HepG2 (cell line): ENCODE data around the gene FKBP14. TPM values are rescaled to one million over a fixed set of nuclear protein-coding genes. Genes with fewer than 3 reads are reported as not detected.
A peak's percentile ranks its signal among the peaks of the same experiment; 100 is the strongest.

Experiments used
- HOXA9 ChIP-seq: sonication (generic); formaldehyde crosslinking; IDR thresholded peaks from 2 replicates; pipeline ENCODE4 v1.8.1; 2022; ENCODE audit warnings: missing genetic modification reagents, mild to moderate bottlenecking, moderate library complexity, borderline replicate concordance
- KDM5A ChIP-seq: fragments of 200-600 bp; sonication (generic); IDR thresholded peaks from 2 replicates; pipeline ENCODE4 v1.7.0; 2018; ENCODE audit warnings: antibody characterized with exemption, mild to moderate bottlenecking, low read length, borderline replicate concordance
- MTF1 ChIP-seq: sonication (generic); formaldehyde crosslinking; IDR thresholded peaks from 2 replicates; pipeline ENCODE4 v1.5.0; 2020; ENCODE audit warnings: missing genetic modification reagents
- NFATC3 ChIP-seq: sonication (generic); formaldehyde crosslinking; IDR thresholded peaks from 2 replicates; pipeline ENCODE4 v1.5.1; 2020; ENCODE audit warnings: mild to moderate bottlenecking, missing genetic modification reagents
- NR1H2 ChIP-seq: sonication (generic); formaldehyde crosslinking; IDR thresholded peaks from 2 replicates; pipeline ENCODE4 v1.8.1; 2022; ENCODE audit warnings: low read depth, missing genetic modification reagents, borderline replicate concordance
- NR3C1 ChIP-seq: sonication (generic); formaldehyde crosslinking; IDR thresholded peaks from 2 replicates; pipeline ENCODE4 v1.4.0; 2020; ENCODE audit warnings: missing genetic modification reagents
- PHF8 ChIP-seq: sonication (generic); formaldehyde crosslinking; IDR thresholded peaks from 2 replicates; pipeline ENCODE4 v1.5.0; 2020; ENCODE audit warnings: missing genetic modification reagents
- TAF15 ChIP-seq: fragments of 200-400 bp; formaldehyde crosslinking; IDR thresholded peaks from one replicate; pipeline ENCODE4 v1.6.1; 2018; ENCODE audit warnings: mild to moderate bottlenecking, low read depth, low read length; ENCODE audit not compliant: poor library complexity, severe bottlenecking
- ZFY ChIP-seq: sonication (generic); formaldehyde crosslinking; IDR thresholded peaks from 2 replicates; pipeline ENCODE4 v1.4.0; 2020; ENCODE audit warnings: missing genetic modification reagents
- ZNF224 ChIP-seq: sonication (generic); formaldehyde crosslinking; IDR thresholded peaks from 2 replicates; pipeline ENCODE4 v1.5.0; 2020; ENCODE audit warnings: mild to moderate bottlenecking, missing genetic modification reagents
- ZNF34 ChIP-seq: sonication (generic); formaldehyde crosslinking; IDR thresholded peaks from 2 replicates; pipeline ENCODE4 v1.4.0; 2020; ENCODE audit warnings: mild to moderate bottlenecking, missing genetic modification reagents, borderline replicate concordance
- ZNF431 ChIP-seq: sonication (generic); formaldehyde crosslinking; IDR thresholded peaks from 2 replicates; pipeline ENCODE4 v1.9.0; 2022; ENCODE audit warnings: missing genetic modification reagents, low read depth, mild to moderate bottlenecking, borderline replicate concordance
- ZNF451 ChIP-seq: sonication (generic); formaldehyde crosslinking; IDR thresholded peaks from 2 replicates; pipeline ENCODE4 v1.5.0; 2020; ENCODE audit warnings: mild to moderate bottlenecking, missing genetic modification reagents
- ZNF552 ChIP-seq: sonication (generic); formaldehyde crosslinking; IDR thresholded peaks from 2 replicates; pipeline ENCODE4 v1.9.0; 2022; ENCODE audit warnings: missing genetic modification reagents, mild to moderate bottlenecking, borderline replicate concordance
- ZNF614 ChIP-seq: IDR thresholded peaks from 2 replicates; pipeline ENCODE4 v1.6.1; 2018; ENCODE audit warnings: missing biosample characterization, missing genetic modification reagents, inconsistent platforms, borderline replicate concordance
- ZSCAN30 ChIP-seq: sonication (generic); formaldehyde crosslinking; IDR thresholded peaks from 2 replicates; pipeline ENCODE4 v1.5.0; 2020; ENCODE audit warnings: mild to moderate bottlenecking, missing genetic modification reagents
- polyA plus RNA-seq, 8 experiments: library from polyadenylated mRNA; depleted of rRNA in 3 of 8; stranded (reverse) in 7 of 8; unstranded in 1 of 8; fragments of >200 nt; fragmentation: Illumina TruSeq in 4 of 8; extraction: Trizol in 4 of 8; gene quantifications; 2 replicates each; pipeline versions ENCODE4 v1.2.1 to v1.2.3, GENCODE V29; 2011 to 2016; ENCODE audit warnings: low read depth in 4 of 8, missing spikeins in 1 of 8, mixed read lengths in 1 of 8; ENCODE audit not compliant: insufficient read depth in 1 of 8
- total RNA-seq, 5 experiments: library from RNA; depleted of rRNA; stranded (reverse); fragments of >200 nt; fragmentation: Illumina TruSeq; extraction: Trizol; gene quantifications; 2 replicates each; pipeline ENCODE4 v1.2.3, GENCODE V29; 2016; ENCODE audit warnings: low read depth in 1 of 5
- TF ChIP-seq, protein P1 (sequence below): sonication (generic); formaldehyde crosslinking; IDR thresholded peaks from 2 replicates; pipeline ENCODE4 v1.4.0; 2020; ENCODE audit warnings: mild to moderate bottlenecking, missing genetic modification reagents
- TF ChIP-seq, protein P2 (sequence below): sonication (generic); formaldehyde crosslinking; IDR thresholded peaks from 2 replicates; pipeline ENCODE4 v1.5.1; 2020; ENCODE audit warnings: mild to moderate bottlenecking, missing genetic modification reagents, borderline replicate concordance
- TF ChIP-seq, protein P3 (sequence below): sonication (generic); formaldehyde crosslinking; IDR thresholded peaks from 2 replicates; pipeline ENCODE4 v1.5.0; 2020; ENCODE audit warnings: missing genetic modification reagents
- TF ChIP-seq, protein P4 (sequence below): sonication (generic); formaldehyde crosslinking; IDR thresholded peaks from 2 replicates; pipeline ENCODE4 v1.4.0; 2020; ENCODE audit warnings: missing genetic modification reagents, borderline replicate concordance
- TF ChIP-seq, protein P5 (sequence below): IDR thresholded peaks from 2 replicates; pipeline ENCODE4 v1.6.1; 2012; ENCODE audit warnings: low read depth, low read length, improper control_type of control experiment
- TF ChIP-seq, protein P6 (sequence below): sonication (generic); formaldehyde crosslinking; IDR thresholded peaks from 2 replicates; pipeline ENCODE4 v1.5.0; 2020; ENCODE audit warnings: missing genetic modification reagents

The FKBP14 gene
- total and polyA plus RNA-seq, 2 of the 13 experiments (the other 11 are each of a cell fraction or from before 2014, with no cell fraction given), result 20.0 to 32.3 TPM

DNA sequence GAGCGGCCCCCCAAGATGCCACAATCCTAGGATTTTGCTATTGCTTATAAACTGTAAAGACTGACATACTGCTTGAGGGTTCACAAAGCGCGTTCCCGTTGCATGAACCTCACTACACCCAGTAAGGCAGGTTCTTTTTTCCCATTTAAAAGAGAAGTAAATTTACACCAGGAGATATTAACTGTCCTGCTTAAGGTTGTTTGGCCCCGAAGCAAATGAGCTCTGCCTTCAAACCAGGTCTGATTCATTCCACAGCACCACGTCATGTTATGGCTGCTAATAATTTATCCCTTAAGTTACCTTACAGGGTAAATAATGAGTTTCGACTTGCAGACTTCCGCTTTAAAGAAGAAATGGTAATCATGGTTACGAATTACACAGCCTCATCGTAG lies 559 bp upstream of the FKBP14 start (continued):
- TF ChIP-seq ZNF552 (CRISPR knock-in tag), result no peak
- no peak for TF ChIP-seq NR1H2
- TF ChIP-seq, protein P1, sequence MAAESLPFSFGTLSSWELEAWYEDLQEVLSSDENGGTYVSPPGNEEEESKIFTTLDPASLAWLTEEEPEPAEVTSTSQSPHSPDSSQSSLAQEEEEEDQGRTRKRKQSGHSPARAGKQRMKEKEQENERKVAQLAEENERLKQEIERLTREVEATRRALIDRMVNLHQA (CRISPR knock-in tag), result no peak
- TF ChIP-seq, protein P2, sequence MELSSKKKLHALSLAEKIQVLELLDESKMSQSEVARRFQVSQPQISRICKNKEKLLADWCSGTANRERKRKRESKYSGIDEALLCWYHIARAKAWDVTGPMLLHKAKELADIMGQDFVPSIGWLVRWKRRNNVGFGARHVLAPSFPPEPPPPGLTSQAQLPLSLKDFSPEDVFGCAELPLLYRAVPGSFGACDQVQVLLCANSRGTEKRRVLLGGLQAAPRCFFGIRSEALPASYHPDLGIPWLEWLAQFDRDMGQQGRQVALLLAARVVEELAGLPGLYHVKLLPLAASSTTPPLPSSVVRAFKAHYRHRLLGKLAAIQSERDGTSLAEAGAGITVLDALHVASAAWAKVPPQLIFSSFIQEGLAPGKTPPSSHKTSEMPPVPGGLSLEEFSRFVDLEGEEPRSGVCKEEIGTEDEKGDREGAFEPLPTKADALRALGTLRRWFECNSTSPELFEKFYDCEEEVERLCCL (CRISPR knock-in tag), result no peak
- TF ChIP-seq TAF15, result no peak
- no peak for TF ChIP-seq HOXA9 (CRISPR knock-in tag)
- TF ChIP-seq NR3C1 (CRISPR knock-in tag), result no peak
- TF ChIP-seq, protein P3, sequence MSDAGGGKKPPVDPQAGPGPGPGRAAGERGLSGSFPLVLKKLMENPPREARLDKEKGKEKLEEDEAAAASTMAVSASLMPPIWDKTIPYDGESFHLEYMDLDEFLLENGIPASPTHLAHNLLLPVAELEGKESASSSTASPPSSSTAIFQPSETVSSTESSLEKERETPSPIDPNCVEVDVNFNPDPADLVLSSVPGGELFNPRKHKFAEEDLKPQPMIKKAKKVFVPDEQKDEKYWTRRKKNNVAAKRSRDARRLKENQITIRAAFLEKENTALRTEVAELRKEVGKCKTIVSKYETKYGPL (CRISPR knock-in tag), result 0 out of 2 replicates have a peak, but pooled peaks have one; percentile 5
- 0 out of 2 replicates have a peak, but pooled peaks have one; percentile 11 for TF ChIP-seq PHF8 (CRISPR knock-in tag)
- TF ChIP-seq MTF1 (CRISPR knock-in tag), result no peak
- TF ChIP-seq, protein P4, sequence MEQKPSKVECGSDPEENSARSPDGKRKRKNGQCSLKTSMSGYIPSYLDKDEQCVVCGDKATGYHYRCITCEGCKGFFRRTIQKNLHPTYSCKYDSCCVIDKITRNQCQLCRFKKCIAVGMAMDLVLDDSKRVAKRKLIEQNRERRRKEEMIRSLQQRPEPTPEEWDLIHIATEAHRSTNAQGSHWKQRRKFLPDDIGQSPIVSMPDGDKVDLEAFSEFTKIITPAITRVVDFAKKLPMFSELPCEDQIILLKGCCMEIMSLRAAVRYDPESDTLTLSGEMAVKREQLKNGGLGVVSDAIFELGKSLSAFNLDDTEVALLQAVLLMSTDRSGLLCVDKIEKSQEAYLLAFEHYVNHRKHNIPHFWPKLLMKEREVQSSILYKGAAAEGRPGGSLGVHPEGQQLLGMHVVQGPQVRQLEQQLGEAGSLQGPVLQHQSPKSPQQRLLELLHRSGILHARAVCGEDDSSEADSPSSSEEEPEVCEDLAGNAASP, result no peak
- TF ChIP-seq ZSCAN30 (CRISPR knock-in tag), result no peak
- TF ChIP-seq, protein P5, sequence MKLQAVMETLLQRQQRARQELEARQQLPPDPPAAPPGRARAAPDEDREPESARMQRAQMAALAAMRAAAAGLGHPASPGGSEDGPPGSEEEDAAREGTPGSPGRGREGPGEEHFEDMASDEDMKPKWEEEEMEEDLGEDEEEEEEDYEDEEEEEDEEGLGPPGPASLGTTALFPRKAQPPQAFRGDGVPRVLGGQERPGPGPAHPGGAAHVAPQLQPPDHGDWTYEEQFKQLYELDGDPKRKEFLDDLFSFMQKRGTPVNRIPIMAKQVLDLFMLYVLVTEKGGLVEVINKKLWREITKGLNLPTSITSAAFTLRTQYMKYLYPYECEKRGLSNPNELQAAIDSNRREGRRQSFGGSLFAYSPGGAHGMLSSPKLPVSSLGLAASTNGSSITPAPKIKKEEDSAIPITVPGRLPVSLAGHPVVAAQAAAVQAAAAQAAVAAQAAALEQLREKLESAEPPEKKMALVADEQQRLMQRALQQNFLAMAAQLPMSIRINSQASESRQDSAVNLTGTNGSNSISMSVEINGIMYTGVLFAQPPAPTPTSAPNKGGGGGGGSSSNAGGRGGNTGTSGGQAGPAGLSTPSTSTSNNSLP, result no peak
- 0 out of 2 replicates have a peak, but pooled peaks have one; percentile 2 for TF ChIP-seq ZNF431 (CRISPR knock-in tag)
- TF ChIP-seq KDM5A, result 0 out of 2 replicates have a peak, but pooled peaks have one; percentile 49
- no peak for TF ChIP-seq ZNF34 (CRISPR knock-in tag)
- TF ChIP-seq, protein P6, sequence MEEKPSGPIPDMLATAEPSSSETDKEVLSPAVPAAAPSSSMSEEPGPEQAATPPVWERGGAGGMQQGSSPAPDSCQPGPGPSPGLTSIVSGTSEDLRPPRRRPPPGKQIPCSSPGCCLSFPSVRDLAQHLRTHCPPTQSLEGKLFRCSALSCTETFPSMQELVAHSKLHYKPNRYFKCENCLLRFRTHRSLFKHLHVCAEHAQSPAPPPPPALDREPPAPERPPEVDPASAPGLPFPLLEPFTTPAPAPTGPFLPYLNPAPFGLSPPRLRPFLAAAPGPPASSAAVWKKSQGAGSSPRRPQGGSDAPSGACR (CRISPR knock-in tag), result peak; percentile 50; the same call in 1 of the 2 replicates
- TF ChIP-seq ZNF224 (CRISPR knock-in tag), result no peak
- TF ChIP-seq ZNF614 (CRISPR knock-in tag), result no peak
- TF ChIP-seq ZNF451 (CRISPR knock-in tag), result no peak
- no peak for TF ChIP-seq NFATC3 (CRISPR knock-in tag)
- no peak for TF ChIP-seq ZFY (CRISPR knock-in tag)
- TF ChIP-seq, all 625 proteins: peak for 8
